Stomach (tissue), 4 donors: ENCODE data around the gene CTNNA1.

ENCODE experiments used
- CTCF ChIP-seq, 7 experiments: fragments of 450-650 bp in 4 of 7; fragments of 200-600 bp in 3 of 7; sonication (generic) in 3 of 7; IDR thresholded peaks; one replicate each; pipeline ENCODE4 v1.5.1; 2016 to 2019; ENCODE audit warnings: antibody characterized with exemption in 7 of 7, control low read depth in 2 of 7, mild to moderate bottlenecking in 1 of 7
- EP300 ChIP-seq: sonication (generic); formaldehyde crosslinking; IDR thresholded peaks from one replicate; pipeline ENCODE4 v1.6.1; 2017; ENCODE audit warnings: antibody characterized with exemption
- POLR2A ChIP-seq, 4 donors: fragments of 450-650 bp; IDR thresholded peaks; one replicate each; pipeline ENCODE4 v1.6.1; 2016; ENCODE audit warnings: antibody characterized with exemption in 4 of 4, control low read depth in 2 of 4, mild to moderate bottlenecking in 1 of 4, moderate library complexity in 1 of 4

- TF ChIP-seq CTCF (IDR thresholded peaks at IDR 0.05) (no peak), POLR2A (IDR thresholded peaks at IDR 0.05) (no peak), EP300 (no peak)
Observed at GRCh38 chr5:138980441-138980840, 227.2 kb downstream of the CTNNA1 start.
